ENCODE measurements around the gene BAD.

The BAD gene

DNA sequence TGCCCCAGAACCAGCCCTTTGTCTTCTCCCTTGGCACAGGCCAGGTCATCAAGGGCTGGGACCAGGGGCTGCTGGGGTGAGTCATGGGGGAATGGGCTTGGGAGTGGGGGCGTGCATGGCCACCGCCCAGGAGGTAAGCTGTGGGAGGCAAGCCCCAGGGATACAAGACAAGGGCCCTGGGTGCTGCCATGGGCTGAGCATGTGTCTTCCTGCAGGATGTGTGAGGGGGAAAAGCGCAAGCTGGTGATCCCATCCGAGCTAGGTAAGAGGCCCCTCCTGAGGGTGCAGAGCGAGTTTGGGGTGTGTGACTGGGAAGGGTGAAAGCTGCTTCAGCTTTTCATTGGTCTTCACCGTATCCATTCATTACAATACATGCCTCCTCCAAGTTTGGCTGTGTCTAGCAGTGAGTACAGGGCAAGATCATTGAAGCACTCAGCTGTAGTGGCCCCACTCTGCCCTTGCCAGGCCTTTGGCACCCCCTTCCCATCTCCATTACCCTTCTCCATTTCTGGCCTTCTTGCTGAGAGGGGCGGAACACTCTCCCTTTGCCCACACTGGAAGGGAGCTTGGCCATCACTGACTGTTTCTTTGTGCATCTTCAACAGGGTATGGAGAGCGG lies 41.1 kb downstream of the BAD start:
- H3K36me3 ChIP-seq (ENCODE audit: control insufficient read depth, insufficient read depth, low read length) = peaks cover 5% of the 10 kb centered on the region
- peaks cover 28% of the 10 kb centered on the region for H3K4me1 ChIP-seq (ENCODE audit: control insufficient read depth, insufficient read depth, low read length)
- 91 to 93% methylated on average over 8 of the region's 8 CpGs for WGBS, 2 experiments
- H3K4me3 ChIP-seq (ENCODE audit: insufficient read depth, low read depth, low read length) = no peak overlapping the region
- peaks cover 7% of the 10 kb centered on the region for H3K27me3 ChIP-seq (ENCODE audit: control insufficient read depth, insufficient read depth, low read length, poor library complexity, severe bottlenecking)
- H3K27ac ChIP-seq (ENCODE audit: insufficient read depth, low read depth, low read length, poor library complexity, severe bottlenecking) = no peak overlapping the region
- H3K9me3 ChIP-seq (ENCODE audit: control insufficient read depth, low read length) = no peaks in the 10 kb centered on the region

DNA sequence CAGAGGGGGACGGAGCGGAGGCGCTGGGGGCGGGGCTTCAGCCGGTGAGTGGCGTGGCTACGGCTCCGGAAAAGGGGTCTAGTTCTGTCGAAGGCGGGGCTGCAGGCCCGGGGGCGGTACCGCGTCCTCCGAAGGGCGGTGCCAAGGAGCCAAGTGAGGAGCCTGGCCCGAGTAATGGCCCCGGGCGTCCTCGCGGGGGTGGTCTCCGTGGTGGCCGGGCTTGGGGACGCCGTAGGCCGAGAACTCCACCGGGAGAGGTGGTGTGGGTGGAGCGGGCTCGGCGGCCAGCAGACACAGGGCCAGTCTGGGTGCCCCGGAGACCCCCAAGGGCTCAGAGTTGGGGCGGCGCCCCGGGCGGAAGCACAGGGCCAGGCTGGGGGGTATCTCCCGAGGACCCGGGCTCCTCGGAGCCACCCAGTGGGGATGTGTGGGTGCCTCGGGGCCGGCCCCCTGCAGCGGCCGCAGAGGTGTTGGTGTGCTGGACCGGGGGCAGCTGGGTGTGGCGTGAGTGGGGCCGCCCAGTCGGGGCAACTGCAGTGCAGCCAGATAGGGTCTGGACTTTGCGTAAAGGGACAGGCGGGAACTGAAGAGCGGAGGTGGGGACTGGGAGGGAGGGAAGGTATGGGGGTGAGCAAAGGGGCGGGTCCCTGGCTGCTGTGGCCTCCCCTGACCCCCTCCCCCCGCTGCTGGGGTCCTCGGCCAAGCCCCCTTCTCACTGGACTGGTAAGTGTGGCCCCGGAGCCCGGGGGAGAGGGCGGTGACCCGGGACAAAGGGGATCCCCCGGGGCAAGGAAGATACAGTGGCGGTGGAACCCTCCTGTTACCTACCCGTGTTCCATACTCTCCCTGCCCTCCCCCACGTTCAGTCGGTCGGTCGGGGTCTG lies 42.7 kb downstream of the BAD start:
- Histone ChIP-seq H3K9me3 (ENCODE audit: control insufficient read depth, low read length) (no peaks in the 10 kb centered on the region), H3K27me3 (ENCODE audit: control insufficient read depth, insufficient read depth, low read length, poor library complexity, severe bottlenecking) (no peaks in the 10 kb centered on the region), H3K4me1 (ENCODE audit: control insufficient read depth, insufficient read depth, low read length) (peaks cover 22% of the 10 kb centered on the region), H3K4me3 (ENCODE audit: insufficient read depth, low read depth, low read length) (peak overlapping the region; percentile 88), H3K36me3 (ENCODE audit: control insufficient read depth, insufficient read depth, low read length) (peaks cover 5% of the 10 kb centered on the region), H3K27ac (ENCODE audit: insufficient read depth, low read depth, low read length, poor library complexity, severe bottlenecking) (peak overlapping the region; percentile 66)
- WGBS, 2 experiments = 1% methylated on average over 63 of the region's 63 CpGs

DNA sequence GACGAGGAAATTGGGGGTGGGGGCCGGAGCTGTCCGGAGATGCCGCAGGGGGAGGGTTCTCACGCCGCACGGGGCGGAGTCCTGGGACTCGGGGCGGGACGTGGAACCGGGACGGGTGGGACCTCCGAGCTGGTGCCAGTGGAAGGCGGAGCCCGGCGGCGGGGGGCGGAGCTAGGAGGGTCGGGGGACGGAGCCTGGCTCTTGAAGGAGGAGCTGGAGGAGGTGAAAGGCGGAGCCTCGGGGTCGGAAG lies 43.3 kb downstream of the BAD start:
- WGBS, 2 experiments = 1% methylated on average over 24 of the region's 24 CpGs
- no peaks in the 10 kb centered on the region for H3K27me3 ChIP-seq (ENCODE audit: control insufficient read depth, insufficient read depth, low read length, poor library complexity, severe bottlenecking)
- peaks cover 22% of the 10 kb centered on the region for H3K4me1 ChIP-seq (ENCODE audit: control insufficient read depth, insufficient read depth, low read length)
- peaks cover 5% of the 10 kb centered on the region for H3K36me3 ChIP-seq (ENCODE audit: control insufficient read depth, insufficient read depth, low read length)
- H3K4me3 ChIP-seq (ENCODE audit: insufficient read depth, low read depth, low read length) = peak overlapping the region; percentile 88
- peak overlapping the region; percentile 90 for H3K27ac ChIP-seq (ENCODE audit: insufficient read depth, low read depth, low read length, poor library complexity, severe bottlenecking)
- H3K9me3 ChIP-seq (ENCODE audit: control insufficient read depth, low read length) = no peaks in the 10 kb centered on the region

DNA sequence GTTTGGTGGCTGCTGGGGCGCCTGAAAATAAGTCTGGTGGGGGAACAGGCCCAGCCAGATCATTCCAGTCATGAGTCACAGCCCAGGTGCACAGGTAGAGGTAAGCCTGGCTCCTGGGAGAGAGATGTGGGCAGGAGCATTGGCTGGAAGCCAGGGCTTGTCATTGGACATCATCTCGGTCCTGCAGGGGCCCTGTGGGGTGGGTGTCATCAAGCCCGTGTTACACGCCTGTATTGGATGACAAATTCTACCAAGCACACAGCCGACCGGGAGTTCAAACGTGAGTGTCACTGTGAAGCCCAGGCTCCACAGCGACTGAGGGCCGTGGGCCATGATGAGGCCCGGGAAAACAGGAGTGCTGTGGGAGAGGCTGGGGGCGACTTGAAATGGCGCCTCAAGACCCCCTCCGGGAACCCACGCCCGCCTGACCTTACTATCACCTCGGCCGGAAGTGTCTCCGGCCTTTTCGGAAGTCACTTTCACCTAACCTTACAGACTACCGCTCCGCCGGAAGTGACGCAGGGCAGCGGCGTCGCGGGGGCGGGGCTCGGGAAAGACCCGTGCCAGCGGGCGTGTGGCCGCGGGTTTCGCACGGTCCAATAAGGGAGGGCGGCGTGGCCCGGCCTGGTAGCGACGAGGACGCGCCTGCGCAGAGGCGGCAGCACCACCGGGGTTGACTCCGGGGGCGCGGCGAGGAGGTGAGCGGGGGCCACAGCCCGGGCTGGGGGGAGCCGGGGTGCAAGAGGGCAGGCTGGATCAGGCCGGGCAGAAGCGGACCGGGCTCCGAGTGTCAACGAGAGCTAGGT lies 43.8 kb downstream of the BAD start, which contains the start of gene FKBP2:
Gene FKBP2 (plus strand): TSS at position 661 of the 806 bp plus-strand sequence. CDS start 1,293 bp downstream, outside the sequence.
- Histone ChIP-seq H3K36me3 (ENCODE audit: control insufficient read depth, insufficient read depth, low read length) (peaks cover 5% of the 10 kb centered on the region), H3K4me1 (ENCODE audit: control insufficient read depth, insufficient read depth, low read length) (peaks cover 18% of the 10 kb centered on the region), H3K27ac (ENCODE audit: insufficient read depth, low read depth, low read length, poor library complexity, severe bottlenecking) (peak within 1 kb of the TSS; percentile 90), H3K4me3 (ENCODE audit: insufficient read depth, low read depth, low read length) (peak within 1 kb of the TSS; percentile 88), H3K27me3 (ENCODE audit: control insufficient read depth, insufficient read depth, low read length, poor library complexity, severe bottlenecking) (peaks cover under 1% of the 10 kb centered on the region), H3K9me3 (ENCODE audit: control insufficient read depth, low read length) (no peaks in the 10 kb centered on the region)
- 3 to 4% methylated on average over 58 of the region's 58 CpGs for WGBS, 2 experiments

DNA sequence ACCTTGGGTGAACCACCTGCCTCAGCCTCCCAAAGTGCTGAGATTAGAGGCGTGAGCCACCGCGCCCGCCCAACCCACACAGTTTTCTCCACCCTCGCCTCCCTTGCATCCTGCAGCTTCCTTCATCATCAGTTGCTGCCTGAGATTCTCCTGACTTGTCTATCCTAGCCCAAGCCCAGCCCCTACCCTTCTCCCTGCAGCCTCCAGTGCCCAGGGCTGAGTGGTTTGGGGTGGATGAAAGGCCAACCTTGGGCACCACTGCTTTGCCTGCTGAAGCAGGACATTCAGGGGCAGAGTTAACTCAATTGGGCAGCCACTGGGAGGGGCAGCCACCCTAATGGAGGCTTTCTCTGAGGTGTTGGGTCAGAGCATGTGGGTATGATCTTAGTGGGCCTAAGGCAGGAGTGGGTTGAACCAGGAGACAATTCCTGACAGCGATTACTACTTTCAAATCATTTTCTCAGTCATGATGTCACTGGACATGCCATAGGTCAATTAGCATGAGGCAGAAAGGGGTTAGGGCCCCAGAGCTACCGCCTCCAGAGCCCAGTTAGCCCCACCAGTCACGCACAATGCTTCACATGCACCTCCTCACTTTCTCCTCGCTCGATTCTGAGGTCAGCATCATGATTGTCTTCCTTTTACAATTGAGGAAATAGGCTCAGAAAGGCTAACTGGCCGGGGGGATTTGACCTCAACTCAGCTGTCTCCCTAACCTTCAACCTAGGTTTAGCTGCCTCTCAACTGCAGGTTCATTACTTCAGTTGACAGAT lies 44.6 kb downstream of the BAD start:
- peaks cover 5% of the 10 kb centered on the region for H3K36me3 ChIP-seq (ENCODE audit: control insufficient read depth, insufficient read depth, low read length)
- WGBS, 2 experiments = 91% methylated on average over 11 of the region's 11 CpGs
- no peak overlapping the region for H3K27ac ChIP-seq (ENCODE audit: insufficient read depth, low read depth, low read length, poor library complexity, severe bottlenecking)

DNA sequence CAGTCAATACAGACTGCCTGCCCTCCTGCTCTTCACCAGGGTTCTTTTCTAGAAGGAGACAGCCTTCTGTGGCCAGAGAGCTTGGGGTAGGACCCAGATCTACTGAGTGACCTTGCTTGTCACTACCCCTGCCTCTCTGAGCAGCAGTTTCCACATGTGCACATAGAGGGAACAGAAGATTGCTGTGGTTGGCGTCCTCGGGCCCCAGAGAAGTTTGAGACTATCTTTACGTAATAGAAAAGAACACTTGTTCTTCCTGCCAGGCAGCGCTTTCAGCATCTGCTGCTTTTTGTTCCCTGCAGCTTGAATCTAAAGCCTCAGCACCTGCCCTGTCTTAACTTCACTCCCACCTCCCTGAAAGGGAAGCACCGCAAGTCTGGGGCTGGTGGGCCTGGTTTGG lies 45.5 kb downstream of the BAD start:
- H3K4me3 ChIP-seq (ENCODE audit: insufficient read depth, low read depth, low read length) = no peak overlapping the region
- 94 to 95% methylated on average over 5 of the region's 5 CpGs for WGBS, 2 experiments
- no peaks in the 10 kb centered on the region for H3K9me3 ChIP-seq (ENCODE audit: control insufficient read depth, low read length)
- peaks cover 5% of the 10 kb centered on the region for H3K36me3 ChIP-seq (ENCODE audit: control insufficient read depth, insufficient read depth, low read length)
- H3K4me1 ChIP-seq (ENCODE audit: control insufficient read depth, insufficient read depth, low read length) = peaks cover 10% of the 10 kb centered on the region
- peaks cover 13% of the 10 kb centered on the region for H3K27me3 ChIP-seq (ENCODE audit: control insufficient read depth, insufficient read depth, low read length, poor library complexity, severe bottlenecking)
- no peak overlapping the region for H3K27ac ChIP-seq (ENCODE audit: insufficient read depth, low read depth, low read length, poor library complexity, severe bottlenecking)

More for the DNA sequence above, 44.6 kb downstream of the BAD start:
- Histone ChIP-seq H3K9me3 (ENCODE audit: control insufficient read depth, low read length) (no peaks in the 10 kb centered on the region), H3K27me3 (ENCODE audit: control insufficient read depth, insufficient read depth, low read length, poor library complexity, severe bottlenecking) (peaks cover 8% of the 10 kb centered on the region), H3K4me3 (ENCODE audit: insufficient read depth, low read depth, low read length) (peak overlapping the region; percentile 88), H3K4me1 (ENCODE audit: control insufficient read depth, insufficient read depth, low read length) (peaks cover 11% of the 10 kb centered on the region)

DNA sequence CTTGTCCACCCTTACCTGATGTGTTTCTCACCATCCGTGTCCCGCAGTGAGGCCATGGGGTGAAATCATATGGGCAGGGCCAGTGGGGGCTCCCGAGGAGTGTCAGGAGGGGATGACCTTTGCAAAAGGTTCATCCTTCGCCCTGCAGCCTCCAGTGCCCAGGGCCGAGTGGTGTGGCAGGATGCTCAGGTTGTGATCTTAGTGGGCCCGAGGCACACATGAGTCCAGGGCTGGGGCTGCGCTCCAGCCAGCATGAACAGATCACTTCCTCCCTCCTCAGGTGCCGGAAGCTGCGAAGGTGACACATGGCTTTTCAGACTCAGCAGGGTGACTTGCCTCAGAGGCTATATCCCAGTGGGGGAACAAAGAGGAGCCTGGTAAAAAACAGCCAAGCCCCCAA lies 46.4 kb downstream of the BAD start:
- H3K4me1 ChIP-seq (ENCODE audit: control insufficient read depth, insufficient read depth, low read length) = peaks cover 15% of the 10 kb centered on the region
- no peaks in the 10 kb centered on the region for H3K9me3 ChIP-seq (ENCODE audit: control insufficient read depth, low read length)
- peaks cover 22% of the 10 kb centered on the region for H3K27me3 ChIP-seq (ENCODE audit: control insufficient read depth, insufficient read depth, low read length, poor library complexity, severe bottlenecking)
- H3K27ac ChIP-seq (ENCODE audit: insufficient read depth, low read depth, low read length, poor library complexity, severe bottlenecking) = no peak overlapping the region
- no peak overlapping the region for H3K4me3 ChIP-seq (ENCODE audit: insufficient read depth, low read depth, low read length)
- no peaks in the 10 kb centered on the region for H3K36me3 ChIP-seq (ENCODE audit: control insufficient read depth, insufficient read depth, low read length)
- WGBS, 2 experiments = 91 to 92% methylated on average over 9 of the region's 9 CpGs

DNA sequence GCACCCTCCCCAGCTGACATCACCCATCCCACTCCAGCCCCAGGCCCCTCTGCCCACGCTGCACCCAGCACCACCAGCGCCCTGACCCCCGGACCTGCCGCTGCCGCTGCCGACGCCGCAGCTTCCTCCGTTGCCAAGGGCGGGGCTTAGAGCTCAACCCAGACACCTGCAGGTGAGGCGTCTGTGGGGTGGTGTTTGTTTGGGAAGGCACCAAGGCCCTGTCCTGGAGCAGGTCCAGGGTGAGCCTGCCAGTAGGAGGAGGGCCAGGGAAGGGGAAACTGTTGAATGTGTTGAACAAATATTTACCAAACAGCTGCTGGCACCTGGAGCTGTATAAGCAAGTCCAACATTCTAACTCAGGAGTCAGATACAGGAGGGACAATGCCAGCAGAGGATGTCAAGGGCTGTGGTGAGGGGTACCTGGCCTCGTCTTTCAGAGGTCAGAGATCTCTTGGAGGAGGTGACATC lies 46.9 kb downstream of the BAD start:
- Histone ChIP-seq H3K4me1 (ENCODE audit: control insufficient read depth, insufficient read depth, low read length) (peaks cover 15% of the 10 kb centered on the region), H3K27ac (ENCODE audit: insufficient read depth, low read depth, low read length, poor library complexity, severe bottlenecking) (no peak overlapping the region), H3K27me3 (ENCODE audit: control insufficient read depth, insufficient read depth, low read length, poor library complexity, severe bottlenecking) (peaks cover 27% of the 10 kb centered on the region), H3K4me3 (ENCODE audit: insufficient read depth, low read depth, low read length) (no peak overlapping the region), H3K9me3 (ENCODE audit: control insufficient read depth, low read length) (no peaks in the 10 kb centered on the region), H3K36me3 (ENCODE audit: control insufficient read depth, insufficient read depth, low read length) (no peaks in the 10 kb centered on the region)
- WGBS, 2 experiments = 89% methylated on average over 12 of the region's 12 CpGs

DNA sequence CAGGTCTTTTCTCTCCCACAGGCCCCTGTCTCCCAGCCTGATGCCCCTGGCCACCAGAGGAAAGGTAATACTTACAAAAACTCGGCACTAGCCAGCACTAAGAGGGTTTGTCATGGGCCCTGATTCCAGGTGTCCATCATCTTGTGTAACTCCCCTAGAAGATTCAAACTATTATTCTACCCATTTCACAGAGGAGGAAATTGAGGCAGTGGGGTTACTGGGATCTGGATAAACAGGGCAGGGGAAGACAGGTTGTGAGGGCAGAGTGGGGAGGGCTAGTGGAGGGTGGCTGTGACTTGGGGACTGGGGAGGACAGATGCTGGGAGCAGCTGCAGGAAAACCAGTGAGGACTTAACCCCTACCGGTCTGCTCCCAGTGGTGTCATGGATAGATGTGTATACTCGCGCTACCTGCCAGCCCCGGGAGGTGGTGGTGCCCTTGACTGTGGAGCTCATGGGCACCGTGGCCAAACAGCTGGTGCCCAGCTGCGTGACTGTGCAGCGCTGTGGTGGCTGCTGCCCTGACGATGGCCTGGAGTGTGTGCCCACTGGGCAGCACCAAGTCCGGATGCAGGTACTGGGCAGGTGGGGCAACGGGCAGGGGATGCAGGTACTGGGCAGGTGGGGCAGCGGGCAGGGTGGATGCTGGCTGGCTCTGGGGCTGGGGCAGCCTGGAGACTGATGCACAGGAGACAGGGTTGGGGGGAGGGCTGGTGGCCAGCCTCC lies 48.9 kb downstream of the BAD start:
- H3K27ac ChIP-seq (ENCODE audit: insufficient read depth, low read depth, low read length, poor library complexity, severe bottlenecking) = no peak overlapping the region
- no peaks in the 10 kb centered on the region for H3K36me3 ChIP-seq (ENCODE audit: control insufficient read depth, insufficient read depth, low read length)
- WGBS, 2 experiments = 92 to 94% methylated on average over 12 of the region's 12 CpGs
- peaks cover 45% of the 10 kb centered on the region for H3K27me3 ChIP-seq (ENCODE audit: control insufficient read depth, insufficient read depth, low read length, poor library complexity, severe bottlenecking)
- no peaks in the 10 kb centered on the region for H3K9me3 ChIP-seq (ENCODE audit: control insufficient read depth, low read length)
- H3K4me3 ChIP-seq (ENCODE audit: insufficient read depth, low read depth, low read length) = peak overlapping the region; percentile 47
- H3K4me1 ChIP-seq (ENCODE audit: control insufficient read depth, insufficient read depth, low read length) = peaks cover 10% of the 10 kb centered on the region

All from ectodermal cell (in vitro differentiated cells).